Stimulated activated CD8-positive, alpha-beta memory T cell treated with anti-CD3 and anti-CD28 coated beads, Interleukin-7, amount 100 ng/mL, for 4 hours (primary cell): Measurements from ENCODE around the gene ENTPD6.
"Not testable (repeated sequence)": the region's sequence is repeated elsewhere in the genome, so short reads cannot be mapped to it uniquely, and the experiment has no call there.

Source experiments
- DNase-seq, 2 donors: peaks; one replicate each; pipeline ENCODE4 v3.0.0-alpha.2; 2020; ENCODE audit warnings: low read depth in 2 of 2

The ENTPD6 gene

DNA sequence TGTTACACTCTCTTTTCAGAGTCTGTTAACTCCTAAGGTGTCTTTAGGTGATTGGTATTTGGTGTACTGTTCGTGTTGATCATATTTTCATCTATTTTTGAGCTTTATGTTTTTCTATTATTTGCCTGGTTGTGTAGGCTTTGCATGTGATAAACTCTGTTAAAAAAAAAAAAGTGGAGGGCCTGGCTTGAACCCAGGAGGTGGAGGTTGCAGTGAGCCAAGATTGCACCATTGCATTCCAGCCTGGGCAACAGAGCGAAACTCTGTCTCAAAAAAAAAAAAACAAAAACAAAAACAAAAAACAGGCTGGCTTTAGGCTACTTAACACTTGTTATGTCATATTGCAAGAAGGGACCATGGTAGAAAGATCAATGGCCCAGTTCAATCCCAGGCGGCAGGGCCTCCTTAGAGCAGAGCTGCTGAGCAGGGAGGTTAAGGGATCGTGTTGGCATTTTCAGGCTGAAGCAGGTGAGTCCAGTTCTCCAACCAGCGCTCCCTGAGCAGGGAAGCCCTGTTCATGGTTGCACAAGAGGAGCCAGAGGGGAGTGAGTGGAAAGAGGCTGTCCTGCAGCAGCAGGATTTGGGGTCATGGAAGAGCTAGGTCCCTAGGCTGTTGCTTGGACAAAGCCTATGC lies 60.8 kb downstream of the ENTPD6 start:
- no peak for DNase-seq

DNA sequence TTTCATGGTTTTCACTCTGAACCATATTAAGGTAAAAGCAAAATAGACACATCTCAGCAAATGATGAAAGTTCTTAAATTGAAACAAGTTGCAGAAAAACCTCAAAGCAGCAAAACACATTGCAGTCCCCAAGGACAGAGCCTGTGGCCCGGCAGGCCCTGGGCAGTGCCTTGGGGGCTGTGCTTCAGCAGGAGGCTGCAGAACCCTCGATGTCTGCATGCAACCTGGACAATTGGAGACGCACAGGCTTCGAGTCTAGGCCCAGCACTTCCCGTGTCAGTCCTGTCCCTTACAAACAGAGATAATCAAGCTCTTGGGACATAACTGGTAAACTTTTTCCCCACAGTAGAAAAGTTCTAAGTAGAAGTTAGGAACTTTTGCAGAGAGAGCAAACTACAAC lies 61.6 kb downstream of the ENTPD6 start:
- no peak for DNase-seq

DNA sequence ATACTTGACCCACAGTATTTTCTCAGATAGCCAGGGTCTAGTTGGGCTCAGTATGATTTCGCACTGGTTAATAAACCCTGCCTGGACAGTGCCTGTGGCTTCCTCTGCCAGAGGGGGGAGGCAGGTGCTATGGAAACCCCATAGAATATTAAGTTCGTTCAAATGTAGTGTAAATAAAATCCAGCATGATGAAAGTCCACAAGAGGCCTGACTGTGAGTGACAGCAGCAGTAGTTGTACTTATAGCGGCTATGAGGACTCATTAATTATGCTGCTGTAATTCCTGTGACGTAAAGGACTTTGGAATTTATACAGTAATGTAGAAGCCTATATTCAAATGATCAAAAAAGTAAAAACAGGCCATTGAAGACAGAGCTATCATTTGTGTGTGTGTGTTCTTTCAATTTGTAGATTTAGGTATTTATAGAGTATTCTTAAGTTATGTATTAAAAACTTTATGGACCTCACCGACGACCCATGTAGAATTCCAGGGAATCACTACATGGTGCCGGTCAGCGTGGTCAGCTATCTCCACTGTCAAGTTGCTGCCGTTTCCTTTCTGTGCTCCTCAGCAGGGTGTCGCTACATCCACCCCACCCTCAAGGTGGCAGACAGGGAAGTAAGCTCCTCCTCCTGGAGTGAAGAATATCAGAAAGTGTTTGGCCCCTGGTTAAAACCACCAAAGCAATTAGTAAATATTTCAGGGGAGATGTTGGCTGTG lies 62.4 kb downstream of the ENTPD6 start:
- no peak for DNase-seq

DNA sequence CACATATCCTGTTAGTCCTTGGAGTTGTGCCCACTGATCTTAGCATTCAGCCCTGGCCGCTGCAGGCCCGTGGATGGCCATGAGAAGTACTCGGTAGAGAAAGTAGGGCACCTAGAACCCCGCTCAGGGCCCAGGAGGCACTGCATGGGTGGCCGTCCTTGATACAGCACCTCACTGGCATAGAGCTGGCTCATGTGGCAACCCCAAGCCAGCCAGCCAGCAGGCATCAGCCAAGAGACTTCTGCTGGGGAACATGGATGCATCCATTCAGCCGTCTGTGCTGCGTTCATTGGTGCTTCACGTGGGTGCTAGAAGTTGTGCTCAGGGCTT lies 62.9 kb downstream of the ENTPD6 start:
- DNase-seq = no peak

DNA sequence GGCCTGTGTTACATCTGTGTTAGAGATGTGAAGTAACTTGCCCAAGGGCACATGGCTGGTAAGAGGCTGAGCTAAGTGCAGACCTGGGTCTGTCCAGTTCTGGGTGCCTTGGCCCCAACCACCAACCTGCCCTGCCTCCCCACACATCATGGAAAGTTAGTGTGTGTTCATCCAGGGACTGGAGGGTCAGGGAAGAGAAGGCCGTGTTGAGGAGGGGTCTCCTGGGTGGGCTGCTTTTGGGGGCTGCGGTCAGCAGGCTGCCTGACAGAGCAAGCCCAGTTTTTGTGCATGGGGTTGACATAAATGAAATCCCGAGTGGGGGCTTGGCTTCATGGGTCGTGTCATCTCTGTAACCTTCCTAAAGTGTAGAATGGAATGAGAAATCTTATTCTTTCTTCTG lies 63.3 kb downstream of the ENTPD6 start:
- no peak for DNase-seq

DNA sequence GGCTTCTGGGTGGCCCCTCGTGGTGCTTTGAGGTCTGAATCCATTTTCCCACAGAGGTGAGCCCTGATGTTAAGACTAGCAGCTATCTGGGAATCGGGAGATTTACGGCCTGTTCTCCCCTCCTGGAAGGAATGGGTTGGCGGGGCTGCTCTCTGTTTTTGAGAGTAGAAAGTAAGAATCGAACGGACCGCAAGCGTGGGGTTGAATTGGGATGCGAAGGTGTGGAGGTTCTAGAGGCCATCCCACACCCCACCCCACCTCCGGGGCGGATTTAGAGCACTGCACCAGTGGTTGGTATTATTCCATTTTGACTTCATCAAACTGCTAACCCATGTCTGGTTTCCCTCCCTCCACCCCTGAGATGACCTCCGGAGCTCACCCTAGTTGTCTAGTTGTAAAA lies 63.8 kb downstream of the ENTPD6 start:
- DNase-seq = no peak

DNA sequence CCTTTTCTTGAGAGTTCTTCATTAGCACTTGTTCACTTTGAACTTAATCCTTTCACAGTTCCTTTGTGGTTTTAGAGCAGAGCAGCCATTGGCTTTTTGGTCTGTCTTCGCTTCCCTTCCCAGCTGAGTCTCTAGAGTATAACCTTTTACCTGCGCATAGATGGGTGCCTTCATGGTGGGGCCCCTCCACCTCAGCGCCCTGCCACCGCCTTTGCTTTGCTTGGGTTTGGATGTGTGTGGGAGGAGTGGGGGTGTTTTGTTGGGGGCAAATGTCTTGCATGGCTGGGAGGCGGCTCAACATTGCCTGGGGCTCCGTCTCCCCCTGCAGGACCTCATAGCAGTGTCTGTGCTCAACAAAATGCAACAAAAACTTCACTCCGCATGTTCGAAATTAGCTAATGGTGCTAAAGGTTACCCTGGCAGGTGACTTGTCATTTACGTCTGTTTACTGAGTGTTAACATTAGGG lies 64.3 kb downstream of the ENTPD6 start:
- peak; percentile 32 to 33 for DNase-seq

DNA sequence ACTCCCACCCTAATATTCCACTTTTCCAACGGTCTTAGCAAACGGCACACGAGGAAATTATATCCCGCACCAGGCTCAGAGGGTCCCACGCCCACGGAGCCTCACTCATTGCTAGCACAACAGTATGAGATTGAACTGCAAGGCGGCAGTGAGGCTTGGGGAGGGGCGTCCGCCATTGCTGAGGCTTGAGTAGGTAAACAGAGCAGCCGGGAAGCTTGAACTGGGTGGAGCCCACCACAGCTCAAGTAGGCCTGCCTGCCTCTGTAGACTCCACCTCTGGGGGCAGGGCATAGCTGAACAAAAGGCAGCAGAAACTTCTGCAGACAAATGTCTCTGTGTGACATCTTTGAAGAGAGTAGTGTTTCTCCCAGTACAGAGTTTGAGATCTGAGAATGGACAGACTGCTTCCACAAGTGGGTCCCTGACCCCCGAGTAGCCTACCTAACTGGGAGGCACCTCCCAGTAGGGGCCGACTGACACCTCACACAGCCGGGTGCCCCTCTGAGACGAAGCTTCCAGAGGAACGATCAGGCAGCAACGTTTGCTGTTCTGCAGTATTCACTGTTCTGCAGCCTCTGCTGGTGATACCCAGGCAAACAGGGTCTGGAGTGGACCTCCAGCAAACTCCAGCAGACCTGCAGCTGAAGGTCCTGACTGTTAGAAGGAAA lies 65.4 kb downstream of the ENTPD6 start:
- DNase-seq = not testable (repeated sequence)

DNA sequence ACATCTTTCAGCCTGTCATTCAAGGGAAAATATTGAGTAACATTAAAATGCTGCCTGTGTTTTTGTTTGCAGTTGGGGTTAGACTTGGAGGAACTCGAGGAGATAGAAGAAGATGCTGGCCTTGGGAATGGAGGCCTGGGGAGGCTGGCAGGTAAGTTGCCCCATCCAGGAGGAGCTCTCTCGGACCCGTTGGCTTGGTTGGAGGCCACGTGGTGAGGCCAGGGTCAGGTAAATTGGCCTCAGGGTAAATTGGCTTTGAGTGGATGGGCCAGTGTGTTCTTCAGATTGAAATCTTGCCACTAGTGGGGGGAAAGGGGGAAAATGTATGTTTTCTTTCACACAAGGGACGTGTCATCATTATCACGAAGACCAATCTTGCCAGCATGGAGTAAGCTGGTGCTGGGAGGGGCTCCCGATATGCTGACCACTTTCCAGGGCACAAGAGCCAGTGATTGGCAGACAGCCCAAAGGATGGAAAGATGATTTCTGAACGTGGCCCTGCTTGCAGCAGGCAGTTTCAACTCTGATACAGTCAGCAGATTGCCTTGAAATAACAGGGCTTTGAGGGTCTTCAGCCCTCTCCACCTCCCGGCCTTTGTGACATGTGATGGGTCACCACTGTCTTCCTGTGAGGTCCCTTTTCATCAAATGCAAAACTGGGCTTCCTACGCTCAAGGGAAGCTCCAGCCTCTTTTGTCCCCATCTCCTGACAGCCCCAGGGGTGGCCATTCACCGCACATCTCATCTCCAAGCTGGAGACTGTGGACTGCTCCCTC lies 73.7 kb downstream of the ENTPD6 start:
- DNase-seq = no peak

DNA sequence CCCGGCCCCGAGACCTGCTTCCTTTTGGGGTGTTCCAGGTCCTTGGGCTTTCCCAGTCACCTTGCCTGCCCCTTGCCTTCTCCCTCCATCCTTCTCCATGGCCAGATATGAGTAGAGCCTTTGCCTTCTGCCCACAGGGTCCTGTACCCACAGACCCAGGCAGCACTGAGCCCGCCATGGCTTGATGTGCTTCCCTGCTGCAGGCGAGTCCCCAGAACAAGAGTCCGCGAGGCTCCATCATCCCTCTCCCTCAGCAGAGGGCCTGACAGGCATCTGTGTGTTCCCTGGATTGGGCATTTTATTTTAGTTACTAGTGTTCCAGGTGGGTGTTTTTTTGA lies 74.3 kb downstream of the ENTPD6 start:
- no peak for DNase-seq

DNA sequence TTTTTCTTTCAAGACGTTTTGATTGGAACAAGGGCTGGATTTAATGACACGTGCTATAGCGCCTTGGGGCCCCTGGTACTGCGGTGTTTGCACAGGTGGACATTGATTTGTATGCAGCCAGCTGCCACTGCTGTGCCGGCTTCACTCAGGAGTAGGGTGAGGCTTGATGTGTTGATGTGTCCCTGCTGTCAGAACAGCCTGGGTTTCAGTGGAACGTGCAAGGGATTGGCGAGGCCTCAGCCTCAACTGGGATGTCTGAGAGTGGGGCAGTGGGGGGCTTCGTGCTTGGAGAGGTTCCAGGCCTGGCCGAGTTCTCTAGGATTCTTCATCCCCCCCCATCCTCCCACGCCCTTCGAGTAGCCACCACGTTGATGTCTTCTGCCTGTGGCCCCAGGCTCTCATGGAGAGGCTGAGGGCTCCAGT lies 75.3 kb downstream of the ENTPD6 start:
- no peak for DNase-seq

DNA sequence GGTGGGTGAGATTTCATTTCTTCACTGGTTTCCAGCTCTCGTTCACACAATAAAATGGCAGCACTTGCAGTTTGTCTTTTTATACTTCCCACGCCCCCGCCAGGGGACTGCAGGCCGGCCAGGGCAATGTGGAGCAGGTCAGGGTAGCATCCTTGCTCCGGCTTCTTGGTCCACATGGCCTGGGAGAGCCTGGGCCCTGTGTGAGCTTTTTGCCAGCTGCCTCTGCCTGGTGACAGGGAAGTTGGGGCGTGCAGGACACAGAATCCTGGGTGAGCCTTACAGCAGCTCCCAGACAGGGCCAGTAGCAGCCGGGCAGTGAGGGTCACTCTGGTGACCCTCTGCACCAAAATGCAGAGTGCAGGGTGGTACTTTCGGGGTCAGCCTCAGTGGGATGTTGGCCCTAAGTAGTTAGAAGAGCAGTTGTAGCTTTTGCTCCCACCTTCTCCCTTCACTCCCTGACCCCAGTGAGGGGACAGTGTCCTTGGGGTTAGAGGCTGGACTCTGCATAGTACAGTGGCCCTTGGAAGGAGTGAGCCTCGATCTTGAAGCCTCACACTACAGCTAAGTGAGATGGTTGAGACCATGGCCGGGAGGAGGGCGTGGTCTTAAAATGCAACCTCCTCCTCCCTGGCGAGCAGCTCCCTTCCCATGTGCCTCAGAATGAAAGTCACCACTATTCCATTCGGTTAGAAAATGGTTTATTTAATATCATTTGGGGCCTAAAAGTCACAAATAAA lies 76.1 kb downstream of the ENTPD6 start:
- DNase-seq = no peak

DNA sequence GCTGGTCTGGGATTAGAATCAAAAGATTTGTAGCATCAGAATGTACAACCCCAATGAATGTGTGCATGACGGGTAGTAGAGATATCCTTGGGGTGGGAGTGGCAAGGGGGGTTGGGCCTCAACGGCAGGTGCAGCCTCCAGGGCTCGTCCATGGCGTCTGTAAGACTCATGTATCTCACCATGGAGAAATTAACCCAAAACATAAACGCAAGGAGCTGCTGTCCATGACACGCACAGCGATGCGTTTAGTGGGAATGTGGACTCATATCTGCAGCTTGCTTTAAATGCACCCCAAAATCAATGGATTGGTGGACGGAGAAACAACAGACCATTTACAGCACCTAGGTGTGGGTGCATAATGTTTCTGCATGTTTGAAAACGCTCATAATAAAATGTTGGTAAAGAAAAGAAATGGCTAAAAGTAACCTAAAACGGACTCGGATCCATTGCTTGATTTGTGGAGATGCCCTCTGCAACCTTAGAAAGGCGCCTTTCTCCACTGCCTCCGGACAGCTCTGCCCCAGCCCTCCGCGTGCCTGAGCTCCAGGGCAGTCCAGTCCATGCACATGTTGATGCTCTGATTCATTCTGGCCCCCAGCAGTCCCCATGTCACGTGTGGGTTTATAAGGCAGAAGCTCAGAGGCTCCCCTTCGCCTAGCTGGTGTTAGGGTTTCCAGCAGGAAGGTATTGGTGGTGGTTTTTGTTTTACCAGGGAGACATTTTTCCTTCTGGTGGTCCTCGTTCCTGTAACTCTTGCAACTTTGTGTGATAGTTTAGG lies 76.9 kb downstream of the ENTPD6 start:
- no peak for DNase-seq

DNA sequence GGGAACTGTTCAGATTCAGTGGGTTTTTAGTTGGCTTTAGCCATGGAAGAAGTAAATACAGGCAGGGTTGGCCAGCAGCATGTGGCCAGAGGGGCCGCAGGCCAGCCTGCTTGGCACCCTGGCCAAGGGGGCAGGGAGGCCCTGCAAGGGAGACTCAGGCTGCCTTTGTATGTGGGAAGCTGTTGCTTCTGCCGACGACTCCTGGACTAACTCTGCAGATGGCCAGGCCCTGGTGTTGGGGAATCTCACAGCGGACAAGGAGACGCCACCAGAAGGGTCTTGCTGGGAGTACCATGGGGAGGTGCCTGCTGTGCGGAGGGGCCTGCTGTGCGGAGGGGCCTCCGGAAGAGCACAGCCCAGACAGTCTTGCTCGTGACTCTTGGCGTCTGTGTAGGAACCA lies 77.5 kb downstream of the ENTPD6 start:
- no peak for DNase-seq

DNA sequence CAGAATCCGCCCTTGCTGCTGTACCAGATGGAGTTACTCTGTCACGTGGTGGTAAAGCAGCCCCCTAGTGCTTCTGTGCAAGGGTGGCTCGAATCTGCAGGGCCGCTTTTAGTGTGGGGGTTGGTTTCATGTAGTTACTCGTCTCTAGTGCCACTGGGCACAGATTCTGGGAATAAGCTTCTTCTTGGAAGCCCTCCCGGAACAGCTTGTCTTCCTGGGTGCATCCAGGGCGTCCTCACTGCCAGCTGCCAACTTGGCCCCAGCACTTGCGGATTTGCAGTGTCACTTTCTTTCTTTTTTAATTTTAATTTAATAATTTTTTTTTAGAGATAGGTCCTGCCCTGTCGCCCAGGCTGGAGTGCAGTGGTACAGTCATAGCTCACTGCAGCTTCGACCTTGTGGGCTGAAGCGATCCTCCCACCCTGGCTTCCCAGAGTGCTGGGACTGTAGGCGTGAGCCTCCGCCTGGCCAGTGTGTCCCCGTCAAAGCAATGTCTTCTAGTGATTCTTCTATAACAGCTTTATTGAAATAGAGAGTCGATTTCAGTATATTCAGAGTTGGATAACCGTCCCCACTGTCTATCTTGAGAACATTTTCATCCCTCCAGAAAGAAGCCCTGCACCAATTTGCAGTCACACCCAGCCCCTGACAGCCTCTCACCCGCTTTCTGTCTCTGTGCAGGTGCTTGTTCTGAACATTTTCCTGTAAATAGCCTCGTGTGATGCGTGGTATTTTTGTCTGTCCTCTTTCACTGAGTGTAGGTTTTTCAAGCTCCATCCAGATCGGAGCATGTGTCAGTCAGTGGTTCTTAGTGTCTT lies 78.2 kb downstream of the ENTPD6 start:
- no peak for DNase-seq

DNA sequence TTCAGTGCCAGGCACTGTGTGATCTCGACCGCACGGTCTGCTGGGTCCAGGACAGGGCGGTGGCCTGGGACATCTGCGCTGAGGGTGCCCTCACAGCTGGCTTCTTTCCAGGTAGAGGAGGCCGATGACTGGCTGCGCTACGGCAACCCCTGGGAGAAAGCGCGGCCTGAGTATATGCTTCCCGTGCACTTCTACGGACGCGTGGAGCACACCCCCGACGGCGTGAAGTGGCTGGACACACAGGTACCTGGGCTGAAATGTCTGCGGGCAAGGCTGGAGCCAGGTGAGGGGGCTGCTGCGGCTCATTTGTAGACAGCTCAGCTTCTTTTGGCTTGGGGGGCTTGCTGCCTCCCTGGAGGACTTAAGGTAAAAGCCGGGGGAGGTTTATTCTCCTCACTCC lies 79.0 kb downstream of the ENTPD6 start:
- DNase-seq = no peak

DNA sequence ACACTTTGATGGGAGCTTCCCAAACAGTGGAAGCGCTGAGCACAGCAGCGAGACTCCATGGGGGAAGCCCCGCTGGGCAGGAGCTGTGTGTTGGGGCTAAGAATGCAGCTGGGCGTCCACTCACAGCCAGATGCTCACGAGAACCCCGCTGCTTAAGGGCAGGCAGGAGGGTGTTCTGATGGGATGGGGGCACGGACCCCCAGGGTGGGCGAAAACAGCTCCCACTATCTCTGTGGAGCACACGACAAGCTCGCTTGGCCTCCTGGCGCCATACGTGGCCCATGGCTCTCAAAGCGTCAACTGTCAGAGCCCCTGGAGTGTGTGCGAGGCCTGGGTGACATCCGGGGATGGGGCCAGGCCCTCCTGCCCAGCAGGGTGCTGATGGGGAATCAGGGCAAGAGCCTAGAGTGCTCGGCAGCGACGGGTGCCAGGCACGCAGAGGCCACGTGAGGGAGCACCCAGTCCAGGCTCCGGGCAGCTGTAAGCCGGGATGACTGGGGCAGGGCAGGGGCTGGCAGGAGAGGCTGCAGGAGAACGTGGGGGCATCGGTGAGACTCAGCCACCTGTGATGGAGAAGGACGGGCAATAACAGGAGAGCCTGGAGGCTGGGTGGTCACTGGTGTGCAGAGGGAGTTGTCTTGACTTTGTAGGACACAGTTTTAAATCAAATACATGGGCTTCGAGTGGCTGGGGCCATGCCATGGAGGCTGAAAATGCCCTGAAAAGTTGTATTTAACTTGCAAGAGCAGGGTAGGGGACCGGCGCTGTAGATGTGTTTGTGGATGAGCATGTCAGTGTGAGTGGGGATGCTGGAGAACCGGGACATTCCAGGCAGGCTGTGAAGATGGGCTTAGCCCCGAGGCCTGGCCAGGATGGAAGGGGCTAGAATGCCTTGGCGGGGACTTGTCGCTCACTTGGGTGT lies 79.6 kb downstream of the ENTPD6 start:
- DNase-seq = no peak

DNA sequence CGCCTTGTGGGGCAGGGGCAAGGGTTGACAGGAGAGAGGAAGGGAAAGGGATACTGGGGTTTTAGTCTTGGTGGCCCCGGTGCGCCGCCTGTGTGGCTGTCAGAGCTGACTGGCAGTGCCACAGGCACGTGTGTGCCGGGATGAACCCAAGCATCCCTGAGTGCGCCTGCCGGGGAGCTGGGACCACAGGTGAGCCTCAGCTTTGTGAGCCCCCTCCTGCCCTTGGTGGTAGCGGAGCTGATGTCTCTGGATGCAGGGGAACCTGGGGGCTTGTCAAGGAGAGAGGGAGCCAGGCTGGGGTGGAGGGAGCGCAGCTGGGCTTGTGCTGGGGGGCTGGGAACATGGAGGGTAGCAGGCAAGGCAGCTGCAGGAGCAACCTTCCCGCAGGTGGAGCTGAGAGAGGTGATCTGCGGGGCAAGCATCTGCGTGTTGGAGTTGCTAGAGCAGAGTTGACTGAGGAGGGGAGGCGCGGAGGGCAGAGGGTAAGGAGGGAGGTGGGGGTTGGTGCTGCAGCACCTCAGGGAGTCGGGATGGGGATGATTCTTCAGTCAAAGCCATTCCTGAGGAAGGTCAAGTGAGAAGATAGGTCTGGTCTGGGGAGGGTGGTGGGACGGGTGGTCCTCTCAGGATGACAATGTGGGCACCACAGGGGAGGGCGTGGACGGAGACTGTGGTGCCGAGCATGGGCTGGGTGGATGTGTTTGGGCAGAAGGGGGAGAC lies 80.5 kb downstream of the ENTPD6 start:
- no peak for DNase-seq
